ENCODE measurements around the gene ARFGAP3.

The ARFGAP3 gene

DNA sequence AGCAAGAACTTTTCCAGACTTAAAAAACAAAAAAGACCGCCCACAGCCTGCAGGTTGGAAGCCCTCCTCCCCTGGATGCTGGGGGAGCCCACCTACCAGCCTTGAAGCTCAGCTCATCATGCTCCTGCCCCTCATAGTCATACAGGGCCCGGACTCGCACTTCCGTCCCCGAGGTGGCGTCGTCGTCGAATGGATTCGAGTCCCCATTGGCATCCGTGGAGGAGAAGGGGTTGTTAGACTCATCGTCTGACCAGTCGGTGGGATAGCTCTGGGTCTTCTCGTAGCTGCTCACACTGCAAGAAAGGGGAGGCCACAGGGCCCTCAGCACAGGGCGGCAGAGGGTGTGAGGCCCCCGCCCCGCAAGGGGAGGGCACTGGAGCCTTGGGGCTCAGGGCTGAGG, 19.0 kb upstream of the ARFGAP3 start:
- Mint-ChIP-seq H3K27me3 (no peaks in the 10 kb centered on the region), H3K27ac (no peak overlapping the region), H3K36me3 (peaks cover 54% of the 10 kb centered on the region), H3K9me3 (no peaks in the 10 kb centered on the region), H3K4me3 (no peak overlapping the region), H3K4me1 (no peaks in the 10 kb centered on the region)
- ATAC-seq: no peak

DNA sequence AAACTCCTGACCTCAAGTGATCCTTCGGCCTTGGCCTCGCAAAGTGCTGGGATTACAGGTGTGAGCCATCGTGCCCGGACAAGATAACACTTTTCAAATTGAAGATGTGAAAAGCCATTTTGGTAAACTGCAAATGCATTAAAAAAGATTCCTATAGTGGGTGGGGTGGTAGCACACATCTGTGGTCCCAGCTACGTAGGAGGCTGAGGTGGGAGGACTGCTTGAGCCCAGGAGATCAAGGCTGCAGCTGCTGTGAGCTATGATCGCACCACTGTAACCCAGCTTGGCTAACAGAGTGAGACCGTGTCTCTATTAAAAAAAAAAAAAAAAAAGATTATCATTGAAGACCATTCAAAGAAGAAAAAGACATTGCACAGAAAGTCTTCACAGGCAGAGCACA, 16.9 kb upstream of the ARFGAP3 start:
- peaks cover 52% of the 10 kb centered on the region for H3K36me3 Mint-ChIP-seq
- no peaks in the 10 kb centered on the region for H3K9me3 Mint-ChIP-seq
- no peaks in the 10 kb centered on the region for H3K4me1 Mint-ChIP-seq
- no peaks in the 10 kb centered on the region for H3K27me3 Mint-ChIP-seq
- H3K4me3 Mint-ChIP-seq: no peak overlapping the region
- H3K27ac Mint-ChIP-seq: no peak overlapping the region
- no peak for ATAC-seq

DNA sequence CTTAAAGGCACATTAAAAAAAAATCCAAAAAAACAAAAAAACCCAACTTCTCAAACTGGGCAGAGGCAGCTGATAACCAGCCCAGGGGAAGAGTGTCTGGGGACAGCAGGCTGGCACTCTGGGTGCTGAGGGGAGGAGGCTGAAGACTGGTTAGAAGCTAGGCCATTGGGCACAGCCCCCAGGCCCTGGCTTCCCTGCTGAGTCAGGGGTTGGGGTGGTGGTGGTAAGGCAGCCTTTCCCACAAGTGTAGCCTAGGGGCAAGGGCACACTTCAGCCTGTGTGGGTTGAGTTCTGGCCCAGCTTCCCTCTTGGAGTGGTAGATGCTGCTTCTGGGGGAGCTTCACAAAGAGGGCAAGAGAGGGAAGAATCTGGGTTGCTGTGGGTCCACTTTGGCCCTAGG, 16.3 kb upstream of the ARFGAP3 start:
- H3K36me3 Mint-ChIP-seq: peaks cover 48% of the 10 kb centered on the region
- no peaks in the 10 kb centered on the region for H3K9me3 Mint-ChIP-seq
- no peak for ATAC-seq
- H3K27me3 Mint-ChIP-seq: no peaks in the 10 kb centered on the region
- no peaks in the 10 kb centered on the region for H3K4me1 Mint-ChIP-seq
- H3K27ac Mint-ChIP-seq: peak overlapping the region; percentile 51
- no peak overlapping the region for H3K4me3 Mint-ChIP-seq

DNA sequence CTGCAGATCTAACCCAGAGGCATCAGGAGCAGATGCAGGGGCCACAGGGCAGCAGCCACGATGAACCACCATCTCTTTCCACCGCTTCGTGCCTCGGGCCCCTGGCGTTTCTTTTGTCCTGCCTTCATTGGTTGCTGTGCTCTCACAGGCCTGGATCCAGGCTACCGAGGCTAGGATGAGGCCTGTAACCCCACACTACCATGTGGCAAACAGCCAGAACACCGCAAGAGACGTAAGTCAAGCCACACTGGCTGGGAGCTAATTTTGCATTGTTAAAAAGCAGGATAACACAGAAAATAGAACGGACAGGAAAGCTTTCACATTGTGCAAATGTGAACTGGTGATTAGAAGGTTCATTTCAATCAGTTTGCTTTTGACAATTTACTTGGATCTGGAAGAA, 15.7 kb upstream of the ARFGAP3 start:
- no peak overlapping the region for H3K4me3 Mint-ChIP-seq
- H3K36me3 Mint-ChIP-seq: peaks cover 47% of the 10 kb centered on the region
- no peaks in the 10 kb centered on the region for H3K27me3 Mint-ChIP-seq
- no peak overlapping the region for H3K27ac Mint-ChIP-seq
- H3K9me3 Mint-ChIP-seq: no peaks in the 10 kb centered on the region
- peaks cover 3% of the 10 kb centered on the region for H3K4me1 Mint-ChIP-seq
- ATAC-seq: no peak

DNA sequence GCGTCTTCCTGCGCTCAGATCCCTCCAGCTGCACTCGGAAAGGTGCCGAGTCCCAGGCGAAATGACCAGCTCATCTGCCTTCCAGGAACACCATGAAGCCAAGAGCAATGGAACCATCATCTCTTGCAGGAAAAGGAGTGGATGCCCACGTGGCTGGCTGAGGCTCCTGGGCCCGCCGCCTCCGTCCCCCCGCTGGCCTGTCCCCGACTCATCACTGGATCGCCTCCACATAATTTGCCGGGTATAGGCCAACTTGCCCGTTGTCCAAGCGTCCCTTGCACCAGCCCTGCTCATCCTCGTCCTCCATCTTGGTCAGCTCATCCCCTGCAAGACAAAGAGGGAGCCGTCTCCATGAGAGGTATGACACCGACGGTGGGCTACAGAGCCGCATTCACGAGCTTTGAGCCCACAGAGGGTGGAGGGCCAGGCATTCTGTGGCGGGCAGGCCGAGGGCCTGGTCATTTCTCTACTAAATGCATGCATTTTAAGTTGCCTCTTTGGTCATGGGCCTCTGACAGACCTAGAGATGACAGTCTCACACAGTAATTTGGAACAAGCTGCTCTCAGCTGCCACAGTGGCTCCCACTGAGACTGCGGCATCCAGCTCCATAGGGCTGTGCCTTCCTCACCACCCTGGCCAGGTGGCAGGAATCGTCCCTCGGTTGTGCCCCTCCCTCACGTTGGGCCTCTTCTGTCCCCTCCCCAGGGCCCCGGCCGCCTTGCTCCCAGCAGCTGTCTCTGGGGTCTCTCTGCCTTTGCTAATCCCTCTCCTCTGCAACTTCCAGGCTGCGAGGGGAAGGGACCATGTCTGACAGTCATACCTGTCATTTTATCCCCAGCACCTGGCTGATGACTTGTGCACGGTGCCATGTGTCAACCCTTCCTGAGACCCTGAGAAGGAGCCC, 14.3 kb upstream of the ARFGAP3 start:
- peaks cover 9% of the 10 kb centered on the region for H3K4me1 Mint-ChIP-seq
- no peak overlapping the region for H3K4me3 Mint-ChIP-seq
- ATAC-seq: no peak
- peaks cover 38% of the 10 kb centered on the region for H3K36me3 Mint-ChIP-seq
- H3K27me3 Mint-ChIP-seq: no peaks in the 10 kb centered on the region
- H3K27ac Mint-ChIP-seq: no peak overlapping the region
- H3K9me3 Mint-ChIP-seq: no peaks in the 10 kb centered on the region

DNA sequence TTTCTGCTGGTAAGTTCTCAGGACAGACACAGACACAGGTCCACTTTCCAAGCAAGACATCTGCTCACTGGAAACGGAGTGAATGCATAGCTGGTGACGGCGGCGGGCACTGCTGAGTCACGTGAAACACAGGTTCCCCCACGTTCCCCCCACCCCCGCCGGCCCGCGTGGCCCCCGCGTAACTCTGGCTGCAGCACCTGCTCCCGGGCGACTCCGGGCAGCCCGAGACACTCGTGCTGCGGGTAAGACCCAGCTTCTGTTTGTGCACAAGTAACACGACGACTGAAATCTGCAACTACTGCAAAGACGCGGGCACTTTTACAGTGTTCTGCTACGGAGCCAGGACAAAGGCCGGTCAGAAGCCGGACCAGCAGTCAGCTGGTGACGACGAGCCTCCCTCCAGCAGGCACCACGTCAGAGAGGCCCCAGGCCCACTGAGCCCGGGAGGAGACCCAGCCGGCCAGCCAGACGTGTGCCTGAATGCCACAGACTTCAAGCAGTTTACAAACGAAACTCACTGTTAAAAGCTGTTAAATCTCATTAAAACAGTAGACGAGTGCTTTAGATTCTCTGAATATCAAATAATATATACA, 12.9 kb upstream of the ARFGAP3 start:
- Mint-ChIP-seq H3K27me3 (no peaks in the 10 kb centered on the region), H3K9me3 (no peaks in the 10 kb centered on the region), H3K4me1 (peaks cover 9% of the 10 kb centered on the region), H3K4me3 (no peak overlapping the region), H3K27ac (no peak overlapping the region), H3K36me3 (peaks cover 24% of the 10 kb centered on the region)
- ATAC-seq: no peak

DNA sequence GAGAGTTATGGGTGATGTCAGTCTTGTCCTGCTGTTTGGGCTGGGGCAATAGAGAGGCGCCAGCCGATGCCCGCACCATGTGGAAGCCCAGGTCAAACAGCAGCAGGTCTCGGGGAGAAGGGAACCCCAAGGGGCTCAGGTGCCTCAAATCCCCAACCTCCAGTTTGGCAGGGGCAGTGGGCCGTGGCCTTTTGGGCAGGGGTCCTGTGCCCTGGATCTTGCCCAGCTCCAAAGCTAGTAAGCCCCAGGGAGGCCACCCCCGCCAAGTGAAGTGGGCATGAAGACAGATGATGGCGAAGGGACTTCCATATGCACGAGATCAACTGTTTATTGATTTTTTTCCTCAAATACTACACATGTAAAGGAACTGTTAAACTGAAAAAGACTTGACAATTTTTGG, 12.4 kb upstream of the ARFGAP3 start:
- no peak overlapping the region for H3K4me3 Mint-ChIP-seq
- no peaks in the 10 kb centered on the region for H3K9me3 Mint-ChIP-seq
- no peak for ATAC-seq
- no peaks in the 10 kb centered on the region for H3K27me3 Mint-ChIP-seq
- no peak overlapping the region for H3K27ac Mint-ChIP-seq
- peaks cover 29% of the 10 kb centered on the region for H3K36me3 Mint-ChIP-seq
- peaks cover 9% of the 10 kb centered on the region for H3K4me1 Mint-ChIP-seq

DNA sequence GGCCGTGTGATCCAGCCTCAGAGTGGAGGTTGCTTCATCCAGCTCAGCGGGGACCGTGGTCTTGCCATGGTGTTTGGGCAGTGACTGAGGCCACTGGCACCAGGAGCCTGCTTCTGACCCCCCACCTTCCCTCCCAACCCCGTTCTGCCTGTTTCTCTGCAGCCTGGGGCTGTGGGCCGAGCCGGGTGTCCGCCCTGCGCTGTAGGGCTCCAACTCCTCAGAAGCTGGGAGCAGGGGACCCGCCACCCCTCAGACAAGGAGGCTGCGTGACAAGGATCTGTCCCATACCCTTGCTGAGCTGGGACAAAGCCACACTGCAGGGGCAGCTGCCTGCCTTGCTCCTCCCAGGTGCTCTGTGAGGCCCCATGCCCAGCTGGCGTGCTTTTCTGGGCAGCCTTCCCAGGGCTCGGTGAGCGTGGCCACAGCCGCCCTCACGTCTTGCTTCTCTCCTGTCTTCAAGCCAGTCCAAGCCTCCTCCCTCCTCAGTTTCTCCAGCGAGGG, 11.7 kb upstream of the ARFGAP3 start:
- no peak overlapping the region for H3K4me3 Mint-ChIP-seq
- no peak overlapping the region for H3K27ac Mint-ChIP-seq
- no peak for ATAC-seq
- peaks cover 9% of the 10 kb centered on the region for H3K4me1 Mint-ChIP-seq
- no peaks in the 10 kb centered on the region for H3K9me3 Mint-ChIP-seq
- H3K27me3 Mint-ChIP-seq: no peaks in the 10 kb centered on the region
- peaks cover 29% of the 10 kb centered on the region for H3K36me3 Mint-ChIP-seq

DNA sequence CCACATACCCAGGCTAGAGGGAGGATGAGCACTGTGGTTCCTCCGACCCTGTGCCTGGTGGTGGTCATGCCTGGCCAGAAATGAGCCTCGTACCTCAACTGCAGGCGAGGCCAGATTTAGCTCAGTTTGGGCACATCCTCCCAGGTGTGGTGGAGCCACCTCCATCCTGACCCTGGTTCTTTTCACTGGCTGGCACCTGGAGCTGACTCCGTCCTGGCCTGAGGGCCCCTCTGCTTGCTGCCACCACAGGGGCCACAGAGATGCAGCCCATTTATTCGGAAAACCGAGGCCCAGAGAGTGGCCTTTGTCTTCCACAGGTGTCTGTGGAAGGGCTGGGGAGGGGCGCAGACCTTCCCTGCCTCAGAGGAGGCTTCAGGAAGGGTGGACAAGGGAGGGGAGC, 9.0 kb upstream of the ARFGAP3 start:
- peaks cover 3% of the 10 kb centered on the region for H3K9me3 Mint-ChIP-seq
- peaks cover 18% of the 10 kb centered on the region for H3K4me1 Mint-ChIP-seq
- H3K27ac Mint-ChIP-seq: peak overlapping the region; percentile 13
- H3K4me3 Mint-ChIP-seq: no peak overlapping the region
- peaks cover 13% of the 10 kb centered on the region for H3K36me3 Mint-ChIP-seq
- H3K27me3 Mint-ChIP-seq: no peaks in the 10 kb centered on the region
- ATAC-seq: no peak

DNA sequence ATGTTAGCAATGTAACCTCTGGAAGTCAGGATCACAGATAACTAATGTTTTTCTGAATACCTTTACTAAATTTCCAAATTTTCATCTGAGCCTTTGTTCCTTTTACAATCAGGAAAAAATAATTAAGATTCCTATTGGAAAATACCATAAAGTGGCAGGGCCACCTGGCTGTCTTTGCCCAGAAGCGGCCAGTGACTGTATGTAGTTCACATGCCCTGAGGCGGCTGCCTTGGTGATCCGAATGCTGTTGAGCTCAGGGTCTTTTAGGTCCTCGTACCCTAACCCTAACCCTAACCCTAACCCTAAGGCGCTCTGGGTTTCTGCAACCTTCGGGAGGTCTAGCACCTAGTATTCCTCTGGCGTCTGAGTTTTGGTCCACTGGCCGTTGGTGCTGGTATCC, 8.5 kb upstream of the ARFGAP3 start:
- H3K4me1 Mint-ChIP-seq: peaks cover 24% of the 10 kb centered on the region
- no peak overlapping the region for H3K4me3 Mint-ChIP-seq
- ATAC-seq: no peak
- H3K27me3 Mint-ChIP-seq: no peaks in the 10 kb centered on the region
- peaks cover 13% of the 10 kb centered on the region for H3K36me3 Mint-ChIP-seq
- no peak overlapping the region for H3K27ac Mint-ChIP-seq
- peaks cover 3% of the 10 kb centered on the region for H3K9me3 Mint-ChIP-seq

DNA sequence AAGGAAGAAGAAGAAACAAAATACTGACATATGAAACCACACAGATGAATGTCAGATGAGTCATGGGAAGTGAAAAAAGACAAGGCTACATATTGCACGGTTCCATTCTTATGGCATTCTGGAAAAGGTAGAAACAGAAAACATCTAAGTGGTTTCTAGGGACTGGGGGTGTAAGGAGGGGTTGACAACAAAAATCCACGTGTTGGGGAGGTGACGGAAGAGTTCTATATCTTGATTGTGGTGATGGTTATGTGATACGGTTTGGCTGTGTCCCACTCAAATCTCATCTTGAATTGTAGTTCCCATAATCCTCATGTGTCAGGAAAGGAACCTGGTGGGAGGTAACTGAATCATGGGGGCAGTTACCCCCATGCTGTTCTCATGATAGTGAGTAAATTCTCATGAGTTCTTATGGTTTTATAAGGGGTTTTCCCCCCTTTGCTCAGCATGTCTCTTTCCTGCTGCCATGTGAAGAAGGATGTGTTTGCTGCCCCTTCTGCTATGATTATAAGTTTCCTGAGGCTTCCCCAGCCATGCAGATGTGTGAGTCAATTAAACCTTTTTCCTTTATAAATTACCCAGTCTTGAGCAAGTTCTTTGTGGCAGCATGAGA, 6.4 kb upstream of the ARFGAP3 start:
- Mint-ChIP-seq H3K4me1 (peaks cover 34% of the 10 kb centered on the region), H3K27ac (peak overlapping the region; percentile 66), H3K27me3 (no peaks in the 10 kb centered on the region), H3K4me3 (no peak overlapping the region), H3K36me3 (peaks cover 6% of the 10 kb centered on the region), H3K9me3 (peaks cover 3% of the 10 kb centered on the region)
- ATAC-seq: peak; percentile 86

DNA sequence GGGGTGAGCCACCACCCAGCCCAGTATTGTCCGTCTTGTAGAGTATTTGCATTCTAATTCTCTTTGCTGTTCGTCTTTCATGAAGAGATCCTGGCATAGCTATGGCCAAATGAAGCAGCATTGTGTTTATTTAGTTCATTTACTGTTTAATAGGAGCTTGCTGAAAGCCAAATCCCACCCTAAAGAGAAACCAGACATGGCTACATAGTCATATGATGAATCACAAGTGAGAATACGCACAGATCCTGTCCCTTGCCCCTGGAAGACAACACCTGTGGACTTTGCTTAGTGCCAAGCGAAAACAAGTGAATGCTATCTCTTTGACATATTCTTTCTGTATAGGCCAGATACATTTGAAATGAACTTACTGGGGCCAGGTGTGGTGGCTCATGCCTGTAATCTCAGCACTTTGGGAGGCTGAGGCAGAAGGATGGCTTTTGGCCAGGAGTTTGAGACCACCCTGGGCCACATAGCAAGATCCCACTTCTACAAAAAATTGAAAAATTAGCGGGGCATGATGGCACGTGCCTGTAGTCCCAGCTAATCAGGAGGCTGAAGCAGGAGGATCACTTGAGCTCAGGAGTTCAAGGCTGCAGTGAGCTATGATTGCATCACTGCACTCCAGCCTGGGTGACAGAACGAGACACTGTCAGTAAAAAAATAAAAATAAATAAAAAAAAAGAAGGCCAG, 5.1 kb upstream of the ARFGAP3 start:
- H3K9me3 Mint-ChIP-seq: peaks cover 3% of the 10 kb centered on the region
- no peak for ATAC-seq
- peaks cover 25% of the 10 kb centered on the region for H3K4me1 Mint-ChIP-seq
- H3K36me3 Mint-ChIP-seq: peaks cover 6% of the 10 kb centered on the region
- peak overlapping the region; percentile 22 for H3K27ac Mint-ChIP-seq
- no peak overlapping the region for H3K4me3 Mint-ChIP-seq
- H3K27me3 Mint-ChIP-seq: no peaks in the 10 kb centered on the region

DNA sequence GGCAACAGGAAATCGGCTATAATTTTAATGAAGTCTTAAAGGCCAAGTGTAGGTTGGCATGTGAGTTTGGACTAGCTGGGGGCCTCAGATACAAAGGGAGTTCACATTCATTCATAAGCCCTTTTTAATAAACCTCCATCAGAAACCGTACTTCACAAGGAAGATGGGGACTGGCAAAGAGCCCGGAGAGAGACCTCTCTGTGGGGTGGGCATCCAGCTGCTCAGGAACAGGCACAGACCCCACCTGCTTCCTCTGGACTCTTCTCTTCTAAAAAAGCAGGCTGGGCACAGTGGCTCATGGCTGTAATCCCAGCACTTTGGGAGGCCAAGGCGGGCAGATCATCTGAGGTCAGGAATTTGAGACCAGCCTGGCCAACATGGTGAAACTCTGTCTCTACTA, 3.9 kb upstream of the ARFGAP3 start:
- Mint-ChIP-seq H3K27ac (peak overlapping the region; percentile 79), H3K9me3 (peaks cover 3% of the 10 kb centered on the region)

DNA sequence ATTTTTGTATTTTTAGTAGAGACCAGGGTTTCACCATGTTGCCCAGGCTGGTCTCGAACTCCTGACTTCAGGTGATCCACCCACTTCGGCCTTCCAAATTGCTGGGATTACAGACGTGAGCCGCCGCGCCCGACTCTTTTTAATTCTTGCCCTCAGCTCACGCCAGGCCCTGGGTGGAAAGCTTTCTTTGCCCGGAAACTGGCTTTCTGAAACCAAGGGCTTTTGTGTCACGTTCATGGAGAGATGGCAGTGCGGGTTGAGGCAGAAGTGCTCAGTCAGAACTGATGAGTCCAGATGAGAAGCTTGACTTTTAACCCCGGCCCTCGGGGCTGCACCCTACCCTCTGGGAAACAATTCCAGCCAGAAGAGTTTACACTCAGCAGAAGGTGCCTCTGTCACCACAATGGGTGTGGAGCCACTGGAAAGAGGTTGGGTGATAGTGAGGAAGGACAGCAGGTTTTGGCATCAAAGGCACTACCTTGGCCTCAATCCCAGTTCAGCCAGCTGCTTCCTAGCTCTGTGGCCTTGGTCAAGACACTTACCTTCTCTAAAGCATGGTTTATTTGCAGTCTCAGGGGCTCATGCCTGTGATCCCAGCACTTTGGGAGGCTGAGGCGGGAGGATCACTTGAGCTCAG, 890 bp upstream of the ARFGAP3 start:
- no peaks in the 10 kb centered on the region for H3K36me3 Mint-ChIP-seq
- H3K27ac Mint-ChIP-seq: no peak overlapping the region
- no peak for ATAC-seq
- H3K27me3 Mint-ChIP-seq: no peaks in the 10 kb centered on the region
- H3K9me3 Mint-ChIP-seq: no peaks in the 10 kb centered on the region
- peak overlapping the region; percentile 90 for H3K4me3 Mint-ChIP-seq
- peaks cover 24% of the 10 kb centered on the region for H3K4me1 Mint-ChIP-seq

More for the DNA sequence above, 3.9 kb upstream of the ARFGAP3 start:
- Mint-ChIP-seq H3K36me3 (peaks cover 6% of the 10 kb centered on the region), H3K4me1 (peaks cover 30% of the 10 kb centered on the region), H3K27me3 (no peaks in the 10 kb centered on the region), H3K4me3 (no peak overlapping the region)
- no peak for ATAC-seq
